Daoy (cell line): ENCODE data around the gene VSTM5. TPM values are rescaled to one million over a fixed set of nuclear protein-coding genes. Genes with fewer than 3 reads are reported as not detected.
A peak's percentile ranks its signal among the peaks of the same experiment; 100 is the strongest.
"Not testable (repeated sequence)": the region's sequence is repeated elsewhere in the genome, so short reads cannot be mapped to it uniquely, and the experiment has no call there.

Experiments
- DNase-seq: peaks from one replicate; pipeline ENCODE4 v3.0.0-alpha.2; 2015; ENCODE audit warnings: low read depth
- total RNA-seq: library from RNA; depleted of rRNA; stranded (reverse); fragments of >200 nt; shearing (Covaris generic); gene quantifications from 2 replicates; pipeline ENCODE4 v1.2.3, GENCODE V29; 2014; rRNA removed

Gene VSTM5
- total RNA-seq, 1 experiment from 2014 or later: not detected

DNA sequence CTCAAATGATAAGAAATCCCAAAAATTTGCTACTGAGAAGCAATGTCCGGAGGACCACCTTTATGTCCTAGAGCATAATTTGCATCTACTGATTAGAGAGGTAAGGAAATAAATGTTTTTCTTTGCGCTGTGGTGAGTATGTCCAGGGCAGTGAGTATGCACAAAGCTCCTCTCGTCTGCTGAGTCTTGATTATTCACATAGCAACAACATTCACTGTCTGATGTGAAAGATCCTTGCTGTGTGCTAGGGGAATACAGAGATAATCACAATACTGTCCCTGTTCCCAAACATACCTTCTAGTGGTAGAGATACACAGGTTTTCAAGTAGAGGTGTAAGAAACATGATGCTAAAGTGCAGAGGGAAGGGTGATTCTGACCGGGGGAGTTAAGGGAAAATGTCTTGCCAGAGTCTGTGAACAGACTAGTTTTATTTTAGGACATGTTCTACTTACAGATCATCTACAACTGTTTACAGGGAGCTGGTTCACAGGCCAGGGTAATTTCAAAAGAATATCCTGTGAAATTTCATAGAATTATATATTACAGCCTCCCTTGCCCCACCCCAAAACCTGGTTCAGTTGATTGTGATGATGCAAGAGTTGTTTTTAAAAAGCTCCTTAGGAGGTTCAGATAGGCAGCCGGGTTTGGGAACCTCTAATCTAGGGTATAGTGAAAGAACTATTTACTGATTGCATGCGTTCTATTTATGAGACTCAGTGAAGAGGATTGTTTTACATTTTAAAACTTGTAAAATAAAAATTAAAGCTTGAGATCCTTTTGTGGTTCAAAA, 53.8 kb downstream of the VSTM5 start:
- no peak for DNase-seq

DNA sequence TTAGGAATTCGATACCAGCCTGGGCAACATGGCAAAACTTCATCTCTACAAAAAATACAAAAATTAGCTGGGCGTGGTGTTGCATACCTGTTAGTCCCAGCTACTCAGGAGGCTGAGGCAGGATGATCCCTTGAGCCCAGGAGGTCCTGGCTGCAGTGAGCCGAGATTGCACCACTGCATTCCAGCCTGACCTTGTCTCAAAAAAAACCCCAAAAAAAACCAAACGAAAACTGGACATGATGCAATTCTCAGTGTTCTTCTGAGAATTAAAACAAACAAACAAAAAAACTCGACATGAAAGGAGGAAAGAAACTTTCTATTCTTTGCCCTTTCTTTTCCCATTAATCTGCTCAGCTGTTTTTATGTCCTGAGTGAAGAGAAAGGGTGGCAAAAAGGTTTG, 58.9 kb downstream of the VSTM5 start:
- no peak for DNase-seq

DNA sequence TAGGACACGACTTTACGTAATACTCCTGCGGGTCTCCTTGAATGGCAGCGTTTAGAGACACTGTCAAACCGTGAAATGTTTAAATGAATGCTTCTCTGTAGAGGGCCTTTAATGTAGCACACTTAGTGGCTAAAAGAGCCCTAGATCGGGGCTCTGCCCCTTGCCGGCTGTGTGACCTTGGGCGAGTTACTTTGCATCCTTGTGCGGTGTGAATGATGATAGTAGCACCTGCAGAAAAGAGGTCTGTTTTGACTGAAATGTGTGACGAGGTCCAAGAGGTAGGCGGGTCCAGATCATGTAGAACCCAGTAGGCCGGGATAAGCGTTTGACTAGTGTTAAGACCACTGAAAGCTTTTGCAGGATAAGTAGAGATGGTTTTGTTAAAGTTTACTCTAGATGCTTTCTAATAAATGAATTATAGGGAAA, 65.5 kb downstream of the VSTM5 start:
- no peak for DNase-seq

DNA sequence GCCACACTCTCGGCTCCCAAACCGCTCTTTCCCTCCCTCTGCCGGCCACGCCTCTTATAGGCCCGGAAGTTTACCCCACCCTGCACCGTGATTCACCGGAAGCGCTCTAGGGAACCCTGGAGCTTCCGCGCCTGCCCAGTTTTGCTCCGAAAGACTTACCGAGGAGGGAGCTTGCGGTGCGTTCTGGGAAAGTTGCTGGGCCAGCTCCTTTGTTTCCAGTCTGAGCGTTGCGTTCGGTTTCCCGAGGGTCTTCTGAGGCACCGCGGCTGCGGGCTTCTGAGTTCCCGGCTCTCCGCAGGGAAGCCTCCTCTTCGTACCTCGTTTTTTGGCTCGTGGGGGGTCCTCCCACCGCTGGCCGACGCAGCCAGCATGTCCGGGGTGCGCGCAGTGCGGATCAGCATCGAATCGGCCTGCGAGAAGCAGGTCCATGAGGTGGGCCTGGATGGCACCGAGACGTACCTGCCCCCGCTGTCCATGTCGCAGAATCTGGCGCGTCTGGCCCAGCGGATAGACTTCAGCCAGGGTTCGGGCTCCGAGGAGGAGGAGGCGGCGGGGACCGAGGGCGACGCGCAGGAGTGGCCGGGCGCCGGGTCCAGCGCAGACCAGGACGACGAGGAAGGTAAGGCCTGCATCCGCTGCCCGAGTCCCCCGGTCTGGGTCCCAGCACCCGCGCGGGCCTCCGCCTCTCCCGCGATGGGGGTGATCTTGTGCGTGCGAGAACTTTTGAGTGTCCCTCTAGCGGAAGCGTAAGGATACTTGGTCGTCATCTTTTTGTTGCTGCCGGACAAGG, 66.1 kb downstream of the VSTM5 start, which contains the start of gene MED17:
MED17 (plus strand) TSS at position 138 of the 790 bp plus-strand sequence; CDS start at position 370, 232 bp downstream.
- DNase-seq: peak; percentile 94

DNA sequence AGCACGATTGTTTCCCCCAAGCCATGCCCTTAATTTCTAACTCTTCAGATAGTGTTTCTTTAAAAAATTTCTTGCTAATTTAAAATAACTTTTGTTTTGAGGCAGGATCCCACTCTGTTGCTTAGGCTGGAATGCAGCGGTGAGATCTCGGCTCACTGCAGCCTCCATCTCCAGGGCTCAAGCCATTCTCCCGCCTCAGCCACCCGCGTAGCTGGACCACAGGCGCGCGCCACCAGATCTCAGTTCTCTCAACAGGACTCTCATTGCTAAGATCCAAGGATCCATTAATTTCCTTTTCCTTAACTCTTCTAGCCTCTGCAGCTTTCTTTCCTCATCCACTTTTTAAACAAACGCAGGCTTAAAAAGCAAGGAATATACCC, 66.7 kb downstream of the VSTM5 start:
- no peak for DNase-seq

DNA sequence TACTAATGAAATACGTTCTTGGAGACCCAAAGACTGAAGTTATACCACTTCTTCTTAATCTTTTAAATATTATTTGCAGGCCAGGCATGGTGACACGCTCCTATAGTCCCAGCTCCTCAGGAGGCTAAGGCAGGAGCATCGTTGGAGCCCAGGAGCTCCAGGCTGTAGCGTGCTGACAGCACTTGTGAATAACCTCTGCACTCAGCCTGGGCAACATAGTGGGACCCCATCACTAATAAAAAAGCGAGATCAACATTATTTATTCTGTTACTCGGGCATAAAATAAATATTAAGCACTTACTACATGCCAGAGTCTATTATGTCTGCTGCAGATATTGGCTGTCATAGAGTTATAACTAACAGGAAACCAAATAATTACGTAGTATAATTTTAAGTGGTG, 67.1 kb downstream of the VSTM5 start:
- DNase-seq: no peak

DNA sequence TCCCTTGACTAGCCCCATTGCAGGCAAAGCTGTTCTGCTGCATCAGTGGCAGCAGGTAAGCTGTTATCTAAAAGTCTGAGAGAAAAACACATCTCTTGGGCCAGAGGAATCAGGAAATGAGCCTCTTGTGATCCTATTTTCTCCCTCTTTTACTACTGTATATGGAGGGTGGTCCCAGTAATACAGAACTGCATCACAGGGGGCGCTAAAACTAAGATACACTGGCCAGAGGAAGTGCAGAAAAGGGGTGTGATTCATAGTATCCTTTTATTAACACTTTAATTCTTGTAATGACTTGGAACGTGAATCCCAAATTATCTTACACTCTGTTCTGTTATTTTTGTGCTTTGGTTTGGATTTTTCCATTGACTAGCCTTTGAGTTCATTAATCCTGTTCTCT, 75.1 kb downstream of the VSTM5 start:
- DNase-seq: no peak

DNA sequence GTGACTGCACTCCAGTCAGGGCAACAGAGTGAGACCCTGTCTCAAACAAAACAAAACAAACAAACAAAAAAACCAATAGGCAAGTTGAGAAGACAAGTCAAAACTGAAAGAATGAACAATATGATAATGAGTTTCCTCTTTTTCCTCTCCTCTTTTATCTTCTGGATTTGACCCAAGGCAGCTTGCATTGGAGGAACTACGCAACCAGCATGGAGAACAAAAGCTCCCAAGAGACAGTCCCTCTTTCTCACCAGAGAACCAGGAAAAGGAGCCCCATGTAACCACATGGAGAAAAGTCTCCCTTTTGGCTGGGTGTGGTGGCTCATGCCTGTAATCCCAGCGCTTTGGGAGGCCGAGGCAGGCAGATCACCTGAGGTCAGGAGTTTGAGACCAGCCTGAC, 75.9 kb downstream of the VSTM5 start:
- not testable (repeated sequence) for DNase-seq

DNA sequence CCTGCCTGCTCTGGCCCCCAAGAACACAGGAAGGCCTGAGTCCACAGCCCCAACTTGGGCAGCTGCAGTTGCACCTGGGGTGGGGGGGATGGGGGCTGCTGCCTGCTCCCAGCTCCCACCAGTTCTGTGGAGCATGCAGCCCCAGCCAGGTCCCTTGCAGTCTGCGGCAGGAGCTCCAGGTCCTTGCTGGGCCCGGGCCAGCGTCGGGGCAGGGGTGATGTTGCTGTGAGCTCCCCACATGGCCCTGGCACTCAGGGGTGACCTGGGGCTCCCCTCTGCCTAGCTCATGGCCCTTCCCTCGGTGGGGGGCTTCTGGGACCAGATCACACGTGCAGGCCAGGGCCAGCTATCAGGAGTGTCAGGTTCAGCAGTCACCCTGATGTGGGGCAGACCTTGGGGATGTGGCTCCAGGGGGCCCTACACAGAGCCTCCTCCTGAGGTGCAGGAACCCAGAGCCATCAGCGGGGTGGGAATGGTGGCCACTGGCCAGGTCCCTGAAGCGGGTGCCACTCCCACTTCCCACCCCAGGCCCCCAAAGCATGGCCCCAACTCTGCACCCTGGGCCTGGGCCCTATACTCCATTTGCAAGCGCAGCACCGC, 76.7 kb downstream of the VSTM5 start:
- DNase-seq: no peak

DNA sequence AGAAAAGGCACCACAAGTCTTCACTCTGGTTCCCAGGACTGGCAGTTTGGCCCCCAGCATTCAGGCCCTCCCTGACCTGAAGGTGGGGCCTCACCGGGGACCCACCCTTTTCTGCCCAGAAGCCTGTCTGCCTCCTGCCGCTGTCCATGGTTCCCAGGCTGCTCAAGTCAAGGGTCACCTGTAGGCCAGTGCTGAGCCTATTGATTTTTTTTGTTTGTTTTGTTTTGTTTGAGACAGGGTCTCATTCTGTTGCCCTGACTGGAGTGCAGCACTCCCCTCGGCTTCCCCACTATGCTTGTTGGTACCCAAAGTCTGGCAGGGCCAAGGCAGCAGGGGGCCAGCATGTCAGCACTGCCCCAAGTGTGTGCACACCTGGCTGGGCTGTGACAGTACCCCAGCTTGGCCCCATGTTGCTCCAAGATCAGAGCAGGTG, 77.4 kb downstream of the VSTM5 start:
- DNase-seq: no peak

DNA sequence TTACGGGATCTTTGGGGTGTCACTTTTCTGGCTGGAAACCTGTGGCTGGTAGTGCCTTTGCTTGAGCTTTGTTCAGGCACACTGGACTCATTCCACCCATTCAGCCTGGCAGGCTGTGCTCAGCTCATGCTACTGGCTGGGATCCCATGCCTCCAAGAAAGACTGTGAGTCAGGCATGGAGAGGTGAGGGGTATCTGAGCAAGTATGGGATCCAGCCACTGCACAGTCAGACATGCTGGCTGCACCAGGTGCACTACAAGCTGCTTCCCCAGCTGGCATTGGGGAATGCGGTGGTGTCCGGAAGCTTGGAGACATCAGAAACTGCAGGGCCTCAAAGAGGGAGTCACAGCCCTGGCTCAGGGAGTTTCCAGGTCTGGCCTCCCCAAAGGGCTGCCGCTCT, 78.3 kb downstream of the VSTM5 start:
- DNase-seq: no peak

DNA sequence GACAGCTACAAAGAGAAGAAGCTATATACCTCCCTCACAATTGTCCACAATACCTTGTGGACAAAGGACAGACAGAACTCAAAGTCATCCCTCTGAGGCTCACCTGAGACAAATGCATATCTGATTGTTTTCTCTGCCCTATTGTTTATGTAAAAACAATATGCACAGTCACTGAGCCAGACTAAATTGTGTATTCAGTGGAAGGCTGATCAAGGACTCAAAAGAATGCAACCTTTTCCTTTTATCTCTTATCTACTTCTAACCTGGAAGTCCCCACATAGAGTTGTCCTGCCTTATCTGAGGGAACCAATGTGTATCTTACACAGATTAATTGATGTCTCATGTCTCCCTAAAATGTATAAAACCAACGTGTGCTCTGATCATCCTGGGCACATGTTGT, 80.3 kb downstream of the VSTM5 start:
- no peak for DNase-seq

Other genes starting within 250 kb of the VSTM5 start
- gene CEP295, start 188.9 kb downstream of the VSTM5 start, total RNA-seq: 18.5 and 20.6 TPM in 2 replicates
- 143 and 167 TPM in 2 replicates for gene TAF1D, start 109.1 kb downstream of the VSTM5 start, total RNA-seq
- 13.5 and 18.2 TPM in 2 replicates for gene C11orf54, start 108.9 kb downstream of the VSTM5 start, total RNA-seq
- 30.7 and 31.3 TPM in 2 replicates for gene MED17, start 66.3 kb downstream of the VSTM5 start, total RNA-seq
- gene HEPHL1, start 170.7 kb upstream of the VSTM5 start, total RNA-seq: not detected in 2 replicates